IPS DF 19.7 (cell line): ENCODE measurements around the gene PTPRM.

Source experiments
- DNase-seq: peaks from one replicate; pipeline ENCODE4 v3.0.0-alpha.2; 2013; ENCODE audit warnings: low read depth, low spot score

PTPRM gene

DNA sequence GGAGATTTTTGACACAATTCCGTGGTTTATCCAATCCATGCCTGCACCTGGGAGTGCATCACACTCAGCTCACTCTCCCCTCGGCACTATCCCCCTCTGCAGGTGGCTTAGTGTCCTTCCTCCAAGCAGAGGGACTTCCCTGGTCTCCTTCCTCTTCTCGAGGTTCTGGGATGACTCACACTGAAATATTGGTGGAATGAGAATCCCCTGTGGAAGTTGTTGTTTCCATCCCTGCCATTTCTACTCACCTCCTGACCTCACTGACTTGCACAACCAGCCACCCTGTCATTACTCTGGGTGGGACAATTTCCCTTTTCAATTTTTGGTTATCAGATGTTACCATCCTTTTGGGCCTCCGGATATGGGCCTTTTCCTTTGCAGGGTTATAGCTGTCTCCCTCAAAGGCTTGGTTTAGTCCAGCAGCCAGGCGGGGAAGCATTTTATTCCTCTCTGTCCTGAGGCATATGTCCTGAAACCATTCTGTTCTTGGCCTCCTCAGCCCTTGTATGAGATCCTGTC, 59.9 kb downstream of the PTPRM start:
- DNase-seq: no peak

GRCh38 chr18:7629416-7629815, 62.3 kb downstream of the PTPRM start:
- no peak for DNase-seq

DNA sequence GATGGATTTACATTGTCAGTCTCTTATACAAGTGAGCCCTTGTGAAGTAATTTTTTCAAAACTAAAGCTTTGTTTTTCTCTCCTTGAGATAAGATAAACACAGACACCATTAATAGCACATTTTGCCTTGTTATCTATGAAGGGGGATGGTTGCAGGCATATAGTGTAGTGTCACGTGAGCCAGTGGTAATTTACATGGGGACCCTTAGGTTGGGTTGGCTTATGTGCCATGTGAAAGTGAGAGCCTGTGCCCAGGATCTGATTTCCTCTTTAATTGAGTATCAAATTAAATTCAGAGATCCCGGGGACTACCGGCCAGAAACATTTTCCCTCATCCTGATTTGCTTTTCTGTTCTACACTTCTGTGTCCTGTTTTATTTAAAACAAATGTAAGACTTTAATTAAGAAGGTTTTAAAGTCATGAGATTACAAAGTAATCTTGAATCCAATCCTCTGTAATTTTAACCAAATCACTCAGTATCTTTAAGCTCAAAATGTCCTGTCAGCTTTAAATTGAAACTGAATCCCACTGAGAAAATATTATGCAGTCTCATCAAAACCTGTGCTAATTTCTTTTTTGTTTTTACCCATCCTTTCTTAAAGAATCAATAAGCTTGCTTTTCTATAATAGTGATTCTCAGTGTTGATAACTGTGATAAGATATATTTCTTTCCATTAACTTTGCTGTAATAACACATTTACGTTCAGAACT, 63.8 kb downstream of the PTPRM start:
- no peak for DNase-seq

- DNase-seq: no peak
Observed at GRCh38 chr18:7632152-7633098, 65.3 kb downstream of the PTPRM start.

DNA sequence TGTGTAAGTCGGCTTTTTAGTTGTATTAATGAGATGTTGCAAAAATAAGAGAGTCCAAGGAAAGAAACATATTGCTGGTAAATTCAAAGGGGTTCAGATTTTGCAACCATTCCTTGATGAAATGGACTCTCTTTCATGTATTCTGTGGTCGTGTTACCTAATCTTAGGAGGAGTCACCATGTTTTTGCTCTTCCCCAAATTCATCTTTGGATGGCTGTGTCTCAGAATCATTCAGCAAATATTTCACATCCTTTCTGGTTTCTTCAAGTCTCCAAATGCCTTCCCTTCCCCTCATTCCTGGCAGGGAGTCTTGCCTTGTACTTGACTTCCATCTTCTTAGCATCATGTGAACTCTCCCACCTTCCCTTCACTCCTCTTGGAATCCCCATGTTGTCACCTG, 66.1 kb downstream of the PTPRM start:
- DNase-seq: no peak

DNA sequence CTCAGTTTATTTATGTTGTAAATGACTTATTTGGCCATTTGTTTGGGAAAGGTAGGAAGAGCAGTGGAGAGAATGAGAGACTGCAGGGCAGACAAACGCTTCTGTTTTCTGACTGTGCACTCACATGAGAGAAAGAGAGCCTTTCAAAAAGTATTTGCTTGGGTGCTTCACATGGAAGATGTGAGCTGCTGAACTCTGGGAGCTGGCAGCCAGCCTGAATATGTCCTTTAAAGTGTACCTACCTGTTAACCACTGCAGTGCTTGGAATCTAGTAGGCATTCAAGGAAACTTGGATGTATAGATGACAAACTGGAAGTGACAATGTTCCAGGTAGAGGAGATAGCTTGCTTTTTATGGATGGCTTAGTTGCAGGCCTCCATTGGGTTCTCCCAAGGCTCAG, 68.8 kb downstream of the PTPRM start:
- DNase-seq: no peak

GRCh38 chr18:7637269-7637668, 70.2 kb downstream of the PTPRM start:
- DNase-seq: no peak

- no peak for DNase-seq
Observed at GRCh38 chr18:7638321-7638720, 71.2 kb downstream of the PTPRM start.

DNA sequence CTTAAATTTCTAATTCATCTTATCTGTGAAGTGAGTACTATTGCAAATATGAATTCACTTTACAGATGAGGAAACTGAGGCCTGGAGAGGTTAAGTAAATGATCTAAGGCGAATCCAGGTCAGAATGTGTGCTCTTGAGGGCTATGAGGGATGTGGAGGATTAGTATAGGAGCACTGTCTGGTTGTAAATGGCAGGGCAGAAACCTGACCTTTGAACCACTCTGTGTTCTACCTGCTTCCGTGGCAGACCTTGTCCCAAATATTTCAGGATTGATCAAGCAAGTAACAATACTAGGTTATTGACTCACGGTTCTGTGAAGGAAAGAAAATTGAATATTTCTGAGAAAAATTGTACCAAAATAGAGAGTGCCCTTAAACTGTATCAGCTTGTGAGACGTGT, 74.7 kb downstream of the PTPRM start:
- no peak for DNase-seq

- no peak for DNase-seq
Observed at GRCh38 chr18:7642331-7642890, 75.3 kb downstream of the PTPRM start.

DNA sequence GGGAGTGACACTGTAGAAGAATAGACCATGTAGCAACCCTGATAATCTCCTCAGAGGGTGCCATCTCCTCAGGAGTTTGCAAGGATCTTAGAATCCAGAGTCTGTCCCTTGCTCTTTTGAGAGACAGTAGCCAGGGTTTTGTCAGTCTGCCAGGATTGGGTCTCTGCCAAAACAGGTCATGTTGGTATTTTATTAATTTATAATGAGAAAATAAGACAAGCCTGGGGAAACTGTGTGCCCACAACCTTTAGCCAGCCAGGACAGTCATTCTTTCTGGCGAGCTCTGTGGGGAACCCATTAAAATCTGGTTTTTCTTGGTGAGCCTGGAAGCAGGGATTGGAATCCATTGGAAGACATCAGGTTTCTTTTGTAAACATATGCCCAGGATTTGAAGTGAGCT, 78.6 kb downstream of the PTPRM start:
- DNase-seq: no peak

DNA sequence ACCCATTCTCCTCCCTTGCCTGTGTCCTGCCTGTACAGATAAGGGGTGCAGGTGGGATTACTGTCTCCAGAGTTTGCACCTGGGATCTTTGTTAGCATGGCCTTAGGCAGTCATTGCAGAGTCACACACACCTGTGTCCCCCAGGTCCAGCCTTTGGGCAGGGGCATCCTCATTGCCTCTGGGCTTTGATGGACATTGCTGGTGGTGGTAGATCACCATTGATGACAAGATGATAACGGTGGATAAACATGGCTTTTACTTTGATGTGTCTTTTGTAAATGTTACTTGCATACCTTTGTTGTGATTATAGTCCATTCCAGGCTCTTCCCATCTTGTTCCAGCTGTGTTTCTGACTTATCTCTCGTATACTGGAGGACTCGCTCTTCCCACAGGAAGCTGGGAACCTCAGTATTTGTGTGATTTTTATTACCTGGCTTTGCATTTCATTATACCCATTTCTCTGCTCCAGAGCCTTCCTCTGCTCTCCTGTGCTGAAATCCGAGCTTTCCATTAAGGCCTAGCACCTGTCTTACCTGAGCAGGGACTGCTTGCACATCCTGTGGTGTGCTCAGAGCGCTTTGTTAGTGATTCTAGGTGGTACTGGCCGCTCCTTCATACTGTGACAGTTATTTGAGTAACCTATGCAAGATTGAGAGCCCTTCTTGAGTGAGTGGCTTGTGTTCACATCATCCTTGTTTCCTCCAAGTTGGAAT, 79.2 kb downstream of the PTPRM start:
- DNase-seq: no peak

DNA sequence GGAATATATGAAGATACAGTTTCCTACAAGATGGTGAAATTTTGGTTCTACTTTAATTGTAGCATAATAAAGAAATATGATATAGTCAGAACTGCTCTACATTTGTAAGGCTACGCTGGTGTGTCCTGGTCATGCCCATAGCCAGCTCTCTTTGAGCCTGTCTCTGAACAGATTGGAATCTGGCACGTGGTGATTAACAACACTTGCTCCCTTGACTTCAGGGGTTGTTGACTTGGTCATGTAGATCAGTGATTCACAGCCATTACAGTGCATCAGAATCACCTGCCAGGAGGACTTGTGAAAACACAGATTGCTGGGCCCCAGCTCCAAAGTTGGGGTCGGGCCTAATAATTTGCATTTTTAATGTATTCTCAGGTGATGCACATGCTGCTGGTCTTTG, 80.4 kb downstream of the PTPRM start:
- DNase-seq: no peak

GRCh38 chr18:7657050-7657449, 89.9 kb downstream of the PTPRM start:
- DNase-seq: no peak

- DNase-seq: no peak
Observed at GRCh38 chr18:7657937-7658336, 90.8 kb downstream of the PTPRM start.

DNA sequence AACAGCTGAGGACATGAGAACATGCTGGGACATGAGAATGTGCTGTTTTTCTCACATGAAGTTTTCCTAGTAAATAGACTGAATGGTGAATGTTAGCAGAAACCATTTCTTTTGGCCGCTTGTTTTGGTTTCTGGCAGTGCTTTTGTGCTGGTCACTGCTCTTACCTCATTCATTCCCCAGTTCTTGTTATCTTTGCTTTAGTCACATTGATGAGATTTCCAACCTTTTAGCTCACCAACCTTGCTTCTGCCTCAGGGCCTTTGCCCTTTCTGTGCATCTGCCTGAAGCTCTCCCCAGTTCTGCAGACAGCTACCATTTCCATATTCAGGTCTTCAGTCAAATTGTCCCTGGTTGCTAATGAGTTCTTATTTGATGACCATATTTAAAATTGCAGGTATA, 91.6 kb downstream of the PTPRM start:
- no peak for DNase-seq

DNA sequence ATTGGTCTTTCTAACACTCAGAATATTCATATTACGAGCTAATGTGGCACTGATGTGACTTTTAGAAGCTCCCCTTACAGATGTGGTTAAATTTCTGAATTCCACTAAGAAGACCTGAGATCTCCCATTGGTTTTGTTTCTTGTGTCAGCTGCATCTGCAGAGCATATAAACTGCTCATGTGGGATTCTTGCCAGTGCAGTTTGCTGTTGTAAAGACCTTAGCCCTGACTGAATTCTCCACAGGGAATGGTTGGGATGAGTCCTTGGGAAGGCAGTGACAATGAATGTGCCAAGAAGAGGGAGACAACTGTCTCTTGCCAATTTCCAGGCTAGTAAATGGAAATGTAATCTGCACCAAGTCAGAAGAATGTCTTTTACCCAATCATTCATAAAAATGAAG, 94.1 kb downstream of the PTPRM start:
- DNase-seq: no peak

GRCh38 chr18:7662866-7663265, 95.8 kb downstream of the PTPRM start:
- DNase-seq: no peak

DNA sequence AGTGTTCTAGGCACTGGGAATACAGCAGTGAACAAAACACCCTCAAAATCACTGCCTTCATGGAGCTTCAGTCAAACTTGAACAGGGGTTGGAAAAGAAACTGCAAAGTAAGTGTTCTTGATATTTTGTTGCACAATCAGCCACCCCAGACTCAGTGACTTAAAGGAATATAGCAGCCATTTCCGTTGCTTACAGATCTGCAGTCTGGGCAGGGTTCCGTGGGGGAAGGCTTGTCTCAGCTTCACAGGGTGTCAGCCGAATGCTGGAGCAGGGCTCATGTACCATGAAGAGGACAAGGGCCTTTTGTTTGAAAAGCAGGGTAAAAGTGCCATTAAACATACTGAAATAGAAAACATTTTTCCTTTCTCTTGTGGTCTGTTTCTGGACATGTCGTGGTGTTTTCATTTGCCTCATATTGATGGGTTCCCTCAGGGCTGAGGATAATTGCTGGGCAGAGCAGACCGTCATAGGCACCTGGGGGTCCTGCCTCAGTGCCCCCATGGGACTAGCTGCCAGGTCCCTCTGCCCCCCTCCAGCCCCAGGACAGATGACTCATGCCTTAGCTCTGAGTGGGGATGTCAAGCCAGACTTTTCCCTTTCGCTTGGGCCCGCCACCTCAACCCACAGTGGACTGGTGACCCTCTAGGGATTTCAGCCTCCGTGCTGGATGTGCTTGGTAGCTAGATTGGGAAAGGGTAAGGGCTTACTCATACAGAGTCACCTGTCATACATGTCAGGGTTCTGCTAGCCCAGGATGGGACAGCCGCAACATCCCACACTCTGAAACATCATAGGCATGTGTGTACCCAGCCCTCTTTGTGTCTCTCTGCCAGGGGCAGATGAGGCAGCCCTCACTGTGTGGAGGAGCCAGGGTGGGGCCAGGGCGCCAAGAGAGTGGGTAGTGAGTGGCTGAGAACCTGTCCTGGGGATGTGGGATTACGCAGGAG, 96.5 kb downstream of the PTPRM start:
- no peak for DNase-seq

DNA sequence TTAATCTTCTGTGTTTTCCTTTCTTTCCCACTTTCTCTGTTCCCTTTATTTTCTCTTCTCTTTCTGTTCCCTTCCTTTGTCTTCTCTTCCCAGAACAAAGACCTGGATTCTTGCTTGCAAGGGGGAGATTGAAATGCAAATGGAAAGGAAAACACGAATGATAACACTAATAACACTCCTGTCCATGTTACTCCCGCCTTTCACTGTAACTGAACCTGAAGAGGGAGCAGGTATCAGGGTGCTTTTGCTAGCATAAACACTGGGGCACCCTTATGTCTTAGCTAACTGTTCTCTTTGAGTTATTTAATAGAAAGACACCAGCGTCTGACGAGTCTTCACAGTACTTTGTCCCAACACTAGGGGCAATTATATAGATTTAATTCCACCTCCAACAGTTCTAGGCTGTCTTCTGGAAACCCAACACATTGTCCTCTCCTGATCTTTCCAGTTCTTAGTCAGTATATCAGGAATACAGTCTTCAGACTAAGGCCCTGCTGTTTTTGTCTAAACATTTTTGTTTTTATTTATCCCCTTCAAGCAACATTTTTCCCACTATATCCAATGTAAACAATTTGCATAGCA, 99.2 kb downstream of the PTPRM start:
- DNase-seq: no peak
